Thoracic aorta (tissue), 2 donors: Measurements from ENCODE around the gene SAP30L. TPM values are rescaled to one million over a fixed set of nuclear protein-coding genes. Genes with fewer than 3 reads are reported as not detected.

Source experiments
- ATAC-seq: fragments of 150-250 bp; one replicate; pipeline ENCODE4 v1.8.0; 2017; ENCODE audit warnings: low read depth; ENCODE audit not compliant: insufficient number of reproducible peaks, low FRiP score
- DNase-seq: peaks from one replicate; pipeline ENCODE4 v3.0.0-alpha.2; 2020; ENCODE audit warnings: low spot score
- H3K27ac ChIP-seq, 2 donors: fragments of 200-600 bp; sonication (generic); 1 replicate in 1 of 2; 2 replicates in 1 of 2; pipeline ENCODE4 v1.5.1; 2016; ENCODE audit warnings: mild to moderate bottlenecking in 2 of 2, moderate library complexity in 2 of 2
- H3K27me3 ChIP-seq: fragments of 200-600 bp; sonication (generic); replicated peaks from 2 replicates; pipeline ENCODE4 v1.6.0; 2016; ENCODE audit warnings: mild to moderate bottlenecking; ENCODE audit not compliant: insufficient read depth
- H3K36me3 ChIP-seq: fragments of 200-600 bp; sonication (generic); one replicate; pipeline ENCODE4 v1.5.1; 2016
- H3K4me1 ChIP-seq, 2 donors: fragments of 200-600 bp; sonication (generic); 1 replicate in 1 of 2; 2 replicates in 1 of 2; pipeline versions ENCODE4 v1.5.1 to v1.6.0; 2016; ENCODE audit warnings: low read depth in 2 of 2, mild to moderate bottlenecking in 1 of 2; ENCODE audit not compliant: control insufficient read depth in 1 of 2
- H3K4me3 ChIP-seq: fragments of 200-600 bp; sonication (generic); 2 replicates; pipeline ENCODE4 v1.5.1; 2016; ENCODE audit warnings: mild to moderate bottlenecking
- H3K9me3 ChIP-seq: fragments of 200-600 bp; sonication (generic); 2 replicates; pipeline ENCODE4 v1.5.1; 2016
- CTCF ChIP-seq: fragments of 200-600 bp; sonication (generic); IDR thresholded peaks from one replicate; pipeline ENCODE4 v1.5.1; 2019; ENCODE audit warnings: antibody characterized with exemption
- total RNA-seq, 2 donors: library from RNA; depleted of rRNA; stranded (reverse); fragments of >200 nt; gene quantifications; one replicate each; pipeline versions ENCODE4 v1.1.0 to v1.2.3, GENCODE V29; 2016

SAP30L gene
- total RNA-seq, 2 donors from 2014 or later: 43.7 to 85.6 TPM

- ATAC-seq: no peak
- Histone ChIP-seq H3K4me1 (no peaks in the 10 kb centered on the region), H3K27me3 (no peaks in the 10 kb centered on the region), H3K36me3 (no peaks in the 10 kb centered on the region), H3K9me3 (no peaks in the 10 kb centered on the region), H3K4me3 (no peak overlapping the region), H3K27ac (no peak overlapping the region)
- TF ChIP-seq CTCF: no peak
- DNase-seq: no peak
These were observed 57.9 kb downstream of the SAP30L start for GRCh38 chr5:154503698-154504039.

DNA sequence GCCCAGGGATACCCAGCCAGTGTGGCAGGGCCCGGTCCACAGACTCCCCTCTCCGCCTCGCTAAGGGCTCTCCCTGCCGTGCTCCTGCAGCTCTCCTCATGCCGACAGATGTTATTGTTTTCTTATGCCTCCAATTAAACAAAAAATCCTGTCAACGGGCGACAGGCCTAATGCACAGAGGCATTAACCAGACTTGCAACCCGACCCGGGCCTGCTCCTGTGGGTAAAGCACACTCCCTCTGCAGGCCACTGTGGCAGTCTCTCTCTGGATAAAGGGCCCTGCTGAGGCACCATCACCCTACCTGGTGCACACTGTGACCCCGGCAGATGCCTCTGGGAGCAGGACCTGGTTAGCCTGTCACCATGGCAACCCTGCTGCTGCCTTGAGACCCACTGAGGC lies 59.8 kb downstream of the SAP30L start:
- no peaks in the 10 kb centered on the region for H3K27me3 ChIP-seq

GRCh38 chr5:154506049-154506715 lies 60.4 kb downstream of the SAP30L start:
- DNase-seq (no peak), ATAC-seq (no peak)
- Histone ChIP-seq H3K4me1 (no peaks in the 10 kb centered on the region), H3K27me3 (no peaks in the 10 kb centered on the region), H3K27ac (no peak overlapping the region), H3K9me3 (no peaks in the 10 kb centered on the region), H3K36me3 (no peaks in the 10 kb centered on the region), H3K4me3 (no peak overlapping the region)
- TF ChIP-seq CTCF: no peak

More for the DNA sequence above, 59.8 kb downstream of the SAP30L start:
- Histone ChIP-seq H3K27ac (no peak overlapping the region), H3K4me1 (no peaks in the 10 kb centered on the region), H3K36me3 (no peaks in the 10 kb centered on the region), H3K4me3 (no peak overlapping the region), H3K9me3 (no peaks in the 10 kb centered on the region)
- DNase-seq (no peak), ATAC-seq (no peak)
- TF ChIP-seq CTCF: no peak

GRCh38 chr5:154506716-154507080 lies 60.9 kb downstream of the SAP30L start:
- ATAC-seq (no peak), DNase-seq (no peak)
- Histone ChIP-seq H3K4me1 (no peaks in the 10 kb centered on the region), H3K36me3 (no peaks in the 10 kb centered on the region), H3K27me3 (no peaks in the 10 kb centered on the region), H3K4me3 (no peak overlapping the region), H3K9me3 (no peaks in the 10 kb centered on the region), H3K27ac (no peak overlapping the region)
- no peak for TF ChIP-seq CTCF

DNA sequence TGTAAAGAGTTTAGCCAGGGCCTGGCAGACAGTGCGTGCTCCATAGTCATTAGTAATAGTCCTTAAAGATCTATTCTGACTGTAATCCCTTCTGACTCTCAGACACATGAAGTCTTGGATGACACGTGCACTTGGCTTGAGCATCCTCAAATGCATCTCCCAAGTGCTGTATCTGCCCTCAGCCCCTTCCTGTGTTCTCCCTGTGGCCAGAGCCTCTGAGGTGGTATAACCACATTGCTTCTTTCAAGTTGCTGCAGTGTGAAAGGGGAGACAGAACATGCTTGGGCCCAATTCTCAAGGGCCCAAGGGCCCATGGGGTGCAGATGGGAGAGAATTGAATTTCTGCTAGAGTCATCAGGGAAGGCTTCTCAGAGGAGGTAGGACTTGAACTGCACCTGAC lies 62.3 kb downstream of the SAP30L start:
- no peaks in the 10 kb centered on the region for H3K36me3 ChIP-seq
- H3K4me1 ChIP-seq: no peaks in the 10 kb centered on the region
- no peaks in the 10 kb centered on the region for H3K27me3 ChIP-seq
- no peak overlapping the region for H3K4me3 ChIP-seq
- TF ChIP-seq CTCF: no peak
- DNase-seq (no peak), ATAC-seq (no peak)
- H3K9me3 ChIP-seq: no peaks in the 10 kb centered on the region
- no peak overlapping the region for H3K27ac ChIP-seq
